GM19463 (cell line): Measurements from ENCODE around the gene PRKN.

Source experiments
- ATAC-seq: cut with Tn5 transposase; IDR thresholded peaks from one replicate; pipeline ENCODE4 v1.9.1; 2021; ENCODE audit warnings: mild to moderate bottlenecking, moderate library complexity; ENCODE audit not compliant: unreplicated experiment

PRKN gene

GRCh38 chr6:162343198-162343935 lies 384.2 kb downstream of the PRKN start:
- no peak for ATAC-seq

- ATAC-seq: no peak
Observed at GRCh38 chr6:162337412-162337811, 390.2 kb downstream of the PRKN start.

- no peak for ATAC-seq
Observed at GRCh38 chr6:162336359-162336758, 391.2 kb downstream of the PRKN start.

DNA sequence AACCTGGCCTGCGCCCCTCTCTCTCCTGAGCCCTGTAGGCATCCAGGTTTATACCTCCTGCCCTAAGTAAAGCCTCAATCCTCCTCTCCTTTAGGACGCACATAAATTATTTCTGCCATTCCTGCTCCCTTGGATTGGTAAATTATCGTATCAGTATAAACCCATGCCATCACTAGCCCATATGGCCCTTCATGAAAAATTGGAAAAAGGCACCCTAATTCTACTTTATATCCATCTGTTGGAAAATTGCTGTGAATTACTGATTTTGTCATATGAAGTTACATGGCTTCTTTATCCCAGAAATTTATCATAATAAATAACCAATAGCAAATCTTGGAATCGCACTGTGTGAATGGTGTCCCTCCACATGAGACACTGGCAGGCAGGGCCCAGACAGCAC lies 395.2 kb downstream of the PRKN start:
- ATAC-seq: no peak

DNA sequence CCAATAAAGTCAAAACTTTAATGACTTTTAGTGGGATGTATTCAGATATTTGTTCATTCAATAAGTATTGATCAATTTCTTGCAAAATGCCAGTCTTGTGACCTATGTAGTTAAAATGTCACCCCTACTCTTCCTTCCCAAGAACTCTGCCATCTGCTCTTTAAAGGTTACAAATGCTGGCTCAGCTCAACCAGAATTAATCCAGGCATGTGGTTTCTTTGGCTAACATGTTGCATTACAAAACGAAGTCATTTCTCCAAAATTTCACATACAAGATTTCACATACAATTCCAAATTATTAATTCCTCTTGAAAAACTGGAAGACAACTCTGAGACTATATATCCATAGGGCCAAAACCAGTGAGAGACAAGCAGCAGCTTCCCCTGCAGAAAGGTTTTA lies 395.7 kb downstream of the PRKN start:
- ATAC-seq: no peak

DNA sequence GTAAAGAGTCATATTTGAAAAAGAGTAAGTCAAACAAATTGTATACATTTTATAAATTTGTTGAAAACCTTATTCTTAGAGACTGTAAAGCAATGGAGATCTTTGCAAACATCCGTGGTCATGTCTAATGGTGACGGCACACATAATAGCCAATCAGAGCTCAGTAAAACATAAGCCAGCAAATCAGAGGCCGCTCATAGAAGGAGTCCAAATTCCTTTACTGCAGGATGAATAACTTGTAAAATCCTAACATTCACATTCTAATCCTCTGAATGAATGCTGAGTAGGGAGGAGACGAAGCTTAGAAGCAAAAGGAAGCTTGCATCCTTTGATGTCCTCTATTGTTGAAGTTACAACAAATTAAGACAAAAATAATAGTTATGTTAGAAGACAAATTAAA lies 401.7 kb downstream of the PRKN start:
- ATAC-seq: no peak

DNA sequence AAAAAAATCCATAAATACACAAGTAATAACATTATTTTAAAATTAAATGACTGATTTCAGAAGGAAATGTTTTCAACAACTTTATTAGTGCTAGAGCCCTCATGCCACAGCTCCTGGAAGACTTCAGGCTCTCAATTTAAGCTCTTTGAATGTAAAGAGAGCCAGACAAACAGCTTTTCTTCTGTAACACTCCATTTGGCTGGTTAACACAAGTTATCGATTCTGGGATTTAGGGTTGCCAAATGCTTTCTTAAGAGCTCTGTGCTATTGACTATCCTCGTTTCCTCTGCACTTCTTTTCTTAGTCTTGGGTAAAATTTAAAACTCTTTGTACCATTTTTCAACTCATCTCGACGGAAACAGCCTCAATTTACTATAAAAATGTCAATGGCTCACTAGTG lies 402.5 kb downstream of the PRKN start:
- no peak for ATAC-seq

DNA sequence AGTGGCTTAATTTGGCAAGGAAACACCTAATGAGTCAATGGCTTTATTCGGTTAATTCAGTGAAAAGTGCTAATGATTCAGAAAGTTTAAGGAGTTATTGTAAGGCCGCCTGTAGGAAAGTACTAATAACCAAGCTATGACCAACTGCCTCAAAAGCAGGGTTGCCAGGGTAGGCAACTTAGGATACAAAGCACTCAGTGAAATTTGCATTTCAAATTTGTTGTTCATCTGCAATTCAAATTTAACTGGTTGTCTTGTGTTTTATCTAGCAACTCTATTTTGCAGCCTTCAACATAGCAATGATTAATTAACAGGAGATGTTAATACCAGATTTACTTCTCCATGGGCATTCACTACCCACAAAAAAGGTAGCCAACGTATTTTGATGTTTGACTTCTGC lies 412.3 kb downstream of the PRKN start:
- ATAC-seq: no peak

DNA sequence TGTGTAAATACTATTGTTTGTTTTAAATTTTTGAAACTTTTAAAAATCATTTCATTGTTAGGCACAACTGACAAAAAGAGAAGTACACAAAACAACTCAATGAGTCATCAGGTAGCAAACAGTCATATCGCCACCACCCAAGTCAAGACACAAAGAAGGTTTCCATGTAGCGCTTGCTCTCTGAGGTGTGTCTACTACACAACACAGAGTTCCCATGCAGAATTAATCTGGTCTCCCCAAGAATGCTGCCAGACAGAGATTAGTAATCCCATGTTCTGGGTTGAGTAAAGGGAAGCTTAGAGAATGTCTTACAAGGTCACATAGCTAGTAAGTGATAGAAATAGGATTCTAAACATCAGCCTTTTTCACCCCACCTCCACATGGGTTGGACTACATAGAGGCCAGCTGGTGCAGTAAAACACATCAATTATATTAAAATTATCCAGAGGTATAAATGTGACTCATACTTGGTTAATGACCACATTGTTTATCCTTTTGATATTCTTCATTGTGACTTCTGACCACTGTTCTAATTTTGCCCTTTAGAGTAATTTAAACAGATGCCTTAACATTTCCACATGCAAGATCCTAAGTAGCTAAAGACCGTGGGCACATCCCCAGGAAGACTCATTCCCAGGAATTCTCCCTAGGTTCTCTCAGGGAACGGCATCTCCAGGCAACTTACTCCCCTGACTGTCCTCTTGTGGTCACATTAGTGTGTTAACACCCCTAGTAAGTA lies 413.5 kb downstream of the PRKN start:
- ATAC-seq: no peak

DNA sequence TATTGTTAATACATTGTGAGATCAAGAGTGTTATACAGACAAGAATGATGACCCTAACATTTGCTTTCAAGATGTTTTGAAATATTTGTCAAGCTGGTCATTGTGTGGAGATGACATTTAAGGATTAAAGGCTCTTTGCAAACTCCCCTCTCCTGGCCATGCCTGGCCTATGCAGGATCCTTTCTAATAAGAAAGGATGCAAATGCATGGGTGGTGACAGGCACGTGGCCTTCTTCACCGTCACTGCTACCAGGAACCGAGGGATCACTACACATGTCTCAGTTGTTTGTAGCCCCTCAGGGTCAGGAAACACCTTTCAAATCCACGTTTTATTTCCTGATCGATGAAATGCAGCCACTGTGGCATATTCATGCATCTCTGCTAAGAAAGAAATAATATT lies 419.7 kb downstream of the PRKN start:
- ATAC-seq: no peak

- ATAC-seq: no peak
Observed at GRCh38 chr6:162306616-162307015, 420.9 kb downstream of the PRKN start.

- ATAC-seq: no peak
Observed at GRCh38 chr6:162301128-162301527, 426.4 kb downstream of the PRKN start.

GRCh38 chr6:162294029-162294428 lies 433.5 kb downstream of the PRKN start:
- ATAC-seq: no peak

DNA sequence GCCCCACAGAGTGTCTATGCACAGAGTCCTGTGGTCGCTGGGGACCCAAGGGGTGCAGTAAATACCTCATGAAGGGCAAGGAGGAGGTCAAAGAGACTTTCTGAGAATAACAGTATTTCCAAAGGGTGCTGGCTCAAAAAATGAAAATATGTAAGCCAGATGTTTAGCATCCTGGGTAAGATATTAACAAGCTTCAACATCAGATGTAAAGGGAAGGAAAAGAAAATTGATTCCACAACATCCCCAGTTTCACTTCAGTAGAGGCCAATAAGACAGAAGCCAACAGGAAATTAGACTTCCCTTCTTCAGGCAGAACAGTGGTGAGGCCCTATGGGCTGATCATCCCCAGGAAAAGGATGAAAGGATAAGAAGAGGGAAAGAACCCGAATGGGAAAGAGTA lies 434.7 kb downstream of the PRKN start:
- no peak for ATAC-seq

GRCh38 chr6:162290846-162291465 lies 436.6 kb downstream of the PRKN start:
- no peak for ATAC-seq

GRCh38 chr6:162289972-162290371 lies 437.6 kb downstream of the PRKN start:
- no peak for ATAC-seq

- no peak for ATAC-seq
Observed at GRCh38 chr6:162273986-162274385, 453.6 kb downstream of the PRKN start.

- ATAC-seq: no peak
Observed at GRCh38 chr6:162271922-162272321, 455.6 kb downstream of the PRKN start.

GRCh38 chr6:162270966-162271365 lies 456.6 kb downstream of the PRKN start:
- no peak for ATAC-seq

GRCh38 chr6:162267641-162268040 lies 459.9 kb downstream of the PRKN start:
- no peak for ATAC-seq

GRCh38 chr6:162267126-162267525 lies 460.4 kb downstream of the PRKN start:
- no peak for ATAC-seq

- no peak for ATAC-seq
Observed at GRCh38 chr6:162264581-162264980, 463.0 kb downstream of the PRKN start.
